Measurements from ENCODE around the gene CST4. TPM values are rescaled to one million over a fixed set of nuclear protein-coding genes. Genes with fewer than 3 reads are reported as not detected.
"Not testable (repeated sequence)": the region's sequence is repeated elsewhere in the genome, so short reads cannot be mapped to it uniquely, and the experiment has no call there.

Gene CST4
- total RNA-seq, 2 experiments from 2014 or later: not detected

DNA sequence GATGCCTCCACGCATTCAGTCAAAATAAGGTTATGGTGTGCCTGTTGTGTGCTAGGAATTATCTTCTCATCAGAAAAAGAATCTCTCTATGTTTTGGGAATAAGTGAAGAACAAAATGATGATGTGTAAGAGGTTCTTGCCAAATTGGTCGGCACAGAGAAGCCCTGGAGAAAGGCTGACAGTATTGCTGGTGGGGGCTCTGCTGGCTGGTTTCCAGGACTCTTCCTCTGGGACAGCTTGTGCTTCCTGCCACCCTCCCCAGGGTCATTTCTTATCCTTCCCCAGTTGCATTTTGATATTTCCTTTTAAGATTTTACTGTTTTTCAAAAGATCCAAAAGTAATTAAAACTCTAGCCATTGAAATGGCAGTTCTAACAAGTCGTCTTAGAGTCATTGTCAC lies 22.1 kb downstream of the CST4 start:
- ChIA-PET CTCF (interaction anchor here (1.2 kb wide), 1 partner anchor 10 kb away, joined by 3 read pairs; no protein-coding TSS in a partner anchor), POLR2A (no interaction called here)
- no peaks in the 10 kb centered on the region for H3K36me3 Mint-ChIP-seq (ENCODE audit: low read depth)

DNA sequence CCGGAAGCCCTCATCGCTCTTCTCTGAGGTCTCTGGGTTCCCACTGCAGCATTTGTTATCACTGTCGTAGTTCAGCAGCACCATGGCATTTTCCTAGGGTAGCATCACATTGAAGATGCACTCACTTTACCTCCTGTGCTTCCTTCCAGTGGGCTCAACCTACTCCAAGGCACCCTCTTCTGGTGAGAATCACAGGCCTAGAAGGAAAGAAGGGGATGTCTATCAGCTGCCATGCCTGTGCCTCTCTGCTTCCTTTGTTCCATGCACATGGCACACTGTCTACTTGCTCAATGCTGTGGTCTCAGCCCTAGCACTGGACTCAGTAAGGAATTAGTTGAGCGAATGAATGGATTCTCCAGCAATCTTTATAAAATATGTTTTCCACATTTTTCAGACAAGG lies 22.6 kb downstream of the CST4 start:
- Mint-ChIP-seq H3K27me3 (ENCODE audit: low read depth) (no peaks in the 10 kb centered on the region), H3K9me3 (ENCODE audit: insufficient read depth) (no peaks in the 10 kb centered on the region), H3K4me3 (no peak overlapping the region), H3K27ac (no peak overlapping the region), H3K4me1 (ENCODE audit: low read depth) (no peaks in the 10 kb centered on the region), H3K36me3 (ENCODE audit: low read depth) (no peaks in the 10 kb centered on the region)
- ATAC-seq: no peak
- no peak for DNase-seq
- CTCF ChIA-PET: no interaction called here
- POLR2A ChIA-PET: no interaction called here

More for the DNA sequence above, 22.1 kb downstream of the CST4 start:
- H3K4me1 Mint-ChIP-seq (ENCODE audit: low read depth): no peaks in the 10 kb centered on the region
- DNase-seq: peak; percentile 9
- no peak overlapping the region for H3K4me3 Mint-ChIP-seq
- H3K9me3 Mint-ChIP-seq (ENCODE audit: insufficient read depth): no peaks in the 10 kb centered on the region
- ATAC-seq: no peak
- no peak overlapping the region for H3K27ac Mint-ChIP-seq
- H3K27me3 Mint-ChIP-seq (ENCODE audit: low read depth): no peaks in the 10 kb centered on the region

DNA sequence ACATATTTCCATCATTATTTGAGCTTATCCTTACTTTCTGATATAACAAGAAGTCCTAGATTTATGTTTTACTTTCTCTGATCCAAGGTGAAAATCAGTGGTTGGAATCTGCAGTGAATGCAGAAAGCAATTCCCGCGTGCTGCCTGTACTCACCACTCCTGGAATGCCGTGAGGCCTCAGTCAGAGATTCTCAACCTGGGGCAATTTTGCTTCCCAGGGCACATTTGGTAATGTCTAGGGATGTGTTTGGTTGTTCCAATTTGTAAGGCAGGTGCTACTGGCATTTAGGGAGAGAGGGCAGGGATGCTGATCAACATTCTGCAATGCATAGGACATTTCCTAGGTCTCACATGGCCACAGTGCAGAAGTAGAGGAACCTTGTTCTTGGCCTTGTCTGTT lies 23.9 kb downstream of the CST4 start:
- CTCF ChIA-PET: no interaction called here
- no peak for DNase-seq
- no peaks in the 10 kb centered on the region for H3K27me3 Mint-ChIP-seq (ENCODE audit: low read depth)
- H3K9me3 Mint-ChIP-seq (ENCODE audit: insufficient read depth): no peaks in the 10 kb centered on the region
- POLR2A ChIA-PET: no interaction called here
- H3K36me3 Mint-ChIP-seq (ENCODE audit: low read depth): no peaks in the 10 kb centered on the region
- ATAC-seq: no peak
- no peaks in the 10 kb centered on the region for H3K4me1 Mint-ChIP-seq (ENCODE audit: low read depth)
- no peak overlapping the region for H3K27ac Mint-ChIP-seq
- no peak overlapping the region for H3K4me3 Mint-ChIP-seq

DNA sequence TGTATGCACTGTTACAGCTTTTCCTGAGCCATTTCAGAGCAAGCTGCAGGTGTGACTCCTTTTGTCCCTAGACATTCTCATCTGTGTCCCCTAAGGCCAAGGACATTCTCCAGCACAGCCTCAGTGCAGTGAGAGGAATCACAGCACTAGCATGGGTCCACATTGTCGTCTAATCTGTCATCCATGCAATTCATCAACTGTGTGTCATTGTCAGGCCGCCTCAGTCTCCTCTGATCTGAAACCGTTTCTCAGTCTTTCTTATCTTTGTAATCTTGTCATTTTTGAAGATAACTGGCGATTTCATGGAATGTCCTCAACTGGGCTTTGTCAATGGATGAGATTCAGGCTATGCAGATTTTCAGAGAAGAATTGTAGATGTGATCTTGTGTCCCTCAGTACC lies 24.8 kb downstream of the CST4 start:
- H3K4me1 Mint-ChIP-seq (ENCODE audit: low read depth); H3K27ac Mint-ChIP-seq; CTCF ChIA-PET; DNase-seq; H3K36me3 Mint-ChIP-seq (ENCODE audit: low read depth); H3K4me3 Mint-ChIP-seq; H3K9me3 Mint-ChIP-seq (ENCODE audit: insufficient read depth); ATAC-seq; POLR2A ChIA-PET; H3K27me3 Mint-ChIP-seq (ENCODE audit: low read depth): not testable (repeated sequence)

GRCh38 chr20:23663180-23663579 lies 25.7 kb downstream of the CST4 start:
- ATAC-seq: no peak
- POLR2A ChIA-PET: no interaction called here
- Mint-ChIP-seq H3K4me1 (ENCODE audit: low read depth) (no peaks in the 10 kb centered on the region), H3K27ac (no peak overlapping the region), H3K9me3 (ENCODE audit: insufficient read depth) (no peaks in the 10 kb centered on the region), H3K27me3 (ENCODE audit: low read depth) (no peaks in the 10 kb centered on the region), H3K4me3 (no peak overlapping the region), H3K36me3 (ENCODE audit: low read depth) (no peaks in the 10 kb centered on the region)
- CTCF ChIA-PET: no interaction called here
- no peak for DNase-seq

DNA sequence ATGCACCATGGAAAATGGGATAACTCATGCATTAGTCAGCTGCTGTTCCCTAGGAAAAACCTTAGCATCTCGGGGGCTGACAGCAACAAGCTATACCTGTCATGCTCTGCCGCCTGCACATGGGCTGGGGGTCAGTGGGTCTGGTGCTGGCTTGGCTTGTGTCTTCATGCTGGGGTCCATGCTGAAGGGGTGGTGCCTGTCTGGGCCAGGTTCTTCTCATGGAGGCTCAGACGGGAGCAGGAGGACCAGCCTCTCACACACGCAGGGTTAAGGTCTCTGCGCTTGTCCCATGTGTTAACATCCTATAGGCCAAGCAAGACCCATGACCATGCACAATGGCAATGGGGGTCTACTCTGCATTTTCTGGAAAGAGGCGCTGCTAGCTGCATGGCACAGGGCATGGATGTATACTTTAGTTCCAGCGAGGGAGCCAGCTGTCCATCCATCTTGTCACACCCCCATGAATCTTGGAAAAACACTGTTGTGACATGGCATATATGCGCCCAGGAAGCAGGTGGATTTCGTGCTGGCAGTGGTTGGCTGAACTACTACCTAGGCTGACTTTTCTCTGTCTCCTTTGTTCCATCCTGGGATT lies 26.5 kb downstream of the CST4 start:
- Mint-ChIP-seq H3K4me3 (no peak overlapping the region), H3K27ac (no peak overlapping the region), H3K4me1 (ENCODE audit: low read depth) (no peaks in the 10 kb centered on the region), H3K27me3 (ENCODE audit: low read depth) (no peaks in the 10 kb centered on the region), H3K36me3 (ENCODE audit: low read depth) (no peaks in the 10 kb centered on the region), H3K9me3 (ENCODE audit: insufficient read depth) (no peaks in the 10 kb centered on the region)
- ATAC-seq (no peak), DNase-seq (no peak)
- ChIA-PET POLR2A (no interaction called here), CTCF (no interaction called here)

DNA sequence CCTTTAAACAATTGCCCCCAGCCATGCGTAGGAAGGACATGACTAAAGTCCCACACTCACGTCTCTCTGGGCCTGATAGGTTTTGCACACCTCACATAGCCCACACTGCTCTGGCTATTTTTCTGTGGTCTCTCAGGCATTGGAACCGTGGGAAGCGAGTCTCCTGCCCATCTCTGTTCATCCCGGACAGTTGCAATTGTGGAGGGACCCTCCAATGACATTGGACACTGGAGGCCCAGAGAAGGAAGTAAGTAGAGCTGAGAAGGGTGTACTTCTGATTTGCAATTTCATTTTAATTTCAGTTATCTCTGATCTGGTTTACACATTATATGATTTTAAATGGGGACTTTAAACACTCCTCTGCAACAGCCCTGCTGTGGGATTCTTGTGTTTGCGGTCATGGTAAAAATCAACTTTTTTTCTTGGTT lies 27.8 kb downstream of the CST4 start:
- ChIA-PET CTCF (no interaction called here), POLR2A (no interaction called here)
- Mint-ChIP-seq H3K36me3 (ENCODE audit: low read depth) (no peaks in the 10 kb centered on the region), H3K27ac (no peak overlapping the region), H3K4me3 (no peak overlapping the region), H3K27me3 (ENCODE audit: low read depth) (peaks cover 7% of the 10 kb centered on the region), H3K9me3 (ENCODE audit: insufficient read depth) (no peaks in the 10 kb centered on the region), H3K4me1 (ENCODE audit: low read depth) (no peaks in the 10 kb centered on the region)
- no peak for DNase-seq
- no peak for ATAC-seq

DNA sequence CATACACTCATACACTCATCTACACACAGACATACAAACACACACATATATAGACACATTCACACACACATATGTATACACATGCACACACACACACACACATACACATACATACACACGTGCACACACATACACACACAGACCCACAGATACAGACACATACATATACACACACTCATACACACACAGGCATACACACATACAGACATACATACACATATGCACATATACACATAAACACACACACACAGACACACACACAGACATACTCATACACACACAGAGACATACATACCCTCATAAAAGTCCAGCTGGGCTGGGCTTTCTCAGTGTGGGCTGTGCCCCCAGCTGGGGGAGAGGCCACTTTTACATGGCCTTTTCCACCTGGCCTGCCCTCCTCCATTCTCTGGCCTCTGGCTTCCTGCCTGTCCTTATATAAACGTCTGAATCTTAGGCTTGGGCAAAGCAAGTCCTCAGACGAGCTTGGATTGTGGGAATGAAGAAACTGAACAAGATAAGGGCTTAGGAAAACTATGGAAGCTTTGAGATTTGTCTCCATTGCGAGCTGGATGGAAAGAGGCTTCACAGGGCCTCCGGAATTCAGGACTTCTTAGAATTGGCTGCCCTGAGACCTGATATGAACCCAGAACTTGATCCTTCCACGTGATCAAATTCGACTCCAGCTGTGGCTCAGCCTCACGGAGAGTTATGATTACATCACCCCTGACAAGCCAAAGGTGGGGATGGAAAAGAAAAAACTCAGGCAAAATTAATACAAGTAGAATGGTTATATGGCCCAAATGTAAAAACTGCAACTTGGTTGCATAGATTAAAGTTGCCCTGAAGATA lies 28.6 kb downstream of the CST4 start:
- Mint-ChIP-seq H3K4me3 (no peak overlapping the region), H3K36me3 (ENCODE audit: low read depth) (no peaks in the 10 kb centered on the region), H3K9me3 (ENCODE audit: insufficient read depth) (no peaks in the 10 kb centered on the region), H3K27me3 (ENCODE audit: low read depth) (peaks cover 7% of the 10 kb centered on the region), H3K4me1 (ENCODE audit: low read depth) (no peaks in the 10 kb centered on the region), H3K27ac (no peak overlapping the region)
- DNase-seq: no peak
- CTCF ChIA-PET: no interaction called here
- no peak for ATAC-seq
- POLR2A ChIA-PET: no interaction called here

- H3K9me3 Mint-ChIP-seq (ENCODE audit: insufficient read depth); H3K27ac Mint-ChIP-seq; H3K4me1 Mint-ChIP-seq (ENCODE audit: low read depth); H3K36me3 Mint-ChIP-seq (ENCODE audit: low read depth); H3K27me3 Mint-ChIP-seq (ENCODE audit: low read depth); CTCF ChIA-PET; H3K4me3 Mint-ChIP-seq; DNase-seq; POLR2A ChIA-PET; ATAC-seq: not testable (repeated sequence)
Measured at GRCh38 chr20:23659610-23659988, 29.2 kb downstream of the CST4 start.

DNA sequence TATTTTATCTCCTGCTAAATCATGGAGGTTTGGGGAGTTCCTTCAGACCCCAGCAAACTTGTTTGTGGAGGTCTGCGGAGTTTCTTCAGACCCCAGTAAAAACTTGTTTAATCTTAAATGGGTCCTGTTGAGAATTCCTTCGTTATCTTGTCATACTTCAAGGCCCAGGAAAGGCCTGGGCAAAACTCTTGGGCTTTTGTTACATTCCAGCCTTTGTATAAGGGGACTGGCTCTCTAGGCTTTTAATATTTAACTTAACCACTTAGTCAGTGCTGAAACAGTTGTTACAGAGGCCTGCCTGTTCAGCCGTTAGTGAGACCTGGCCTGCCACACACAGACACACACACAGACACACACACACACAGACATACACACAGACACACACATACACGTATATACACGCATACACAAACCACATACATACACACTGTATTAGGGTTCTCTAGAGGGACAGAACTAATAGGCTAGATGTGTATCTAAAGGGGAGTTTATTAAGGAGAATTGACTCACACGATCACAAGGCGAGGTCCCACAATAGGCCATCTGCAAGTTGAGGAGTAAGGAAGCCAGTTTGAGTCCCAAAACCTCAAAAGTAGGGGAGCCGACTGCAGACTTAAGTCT lies 29.7 kb downstream of the CST4 start:
- POLR2A ChIA-PET: no interaction called here
- H3K9me3 Mint-ChIP-seq (ENCODE audit: insufficient read depth): no peaks in the 10 kb centered on the region
- ATAC-seq (no peak), DNase-seq (no peak)
- H3K4me1 Mint-ChIP-seq (ENCODE audit: low read depth): no peaks in the 10 kb centered on the region
- no peak overlapping the region for H3K27ac Mint-ChIP-seq
- no peak overlapping the region for H3K4me3 Mint-ChIP-seq
- no peaks in the 10 kb centered on the region for H3K36me3 Mint-ChIP-seq (ENCODE audit: low read depth)
- CTCF ChIA-PET: no interaction called here
- peaks cover 10% of the 10 kb centered on the region for H3K27me3 Mint-ChIP-seq (ENCODE audit: low read depth)

DNA sequence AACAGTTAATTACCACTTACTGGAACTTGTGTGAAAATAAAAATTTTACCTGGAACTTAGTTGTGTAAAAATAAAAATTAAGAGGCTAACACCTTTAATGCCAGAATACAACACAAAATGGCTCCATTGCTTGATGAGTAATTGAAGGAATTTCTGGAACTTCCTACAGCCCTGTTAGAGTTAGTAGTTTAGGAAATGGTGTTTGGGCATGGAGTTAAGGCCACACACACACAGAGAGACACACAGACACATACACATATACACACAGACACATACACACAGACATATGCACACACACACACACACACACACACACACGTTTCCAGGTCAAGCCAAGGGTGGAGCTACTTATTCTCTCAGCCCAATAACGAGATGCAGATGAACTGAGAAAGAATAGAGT lies 30.5 kb downstream of the CST4 start:
- ATAC-seq (no peak), DNase-seq (no peak)
- no peaks in the 10 kb centered on the region for H3K4me1 Mint-ChIP-seq (ENCODE audit: low read depth)
- H3K27ac Mint-ChIP-seq: no peak overlapping the region
- POLR2A ChIA-PET: no interaction called here
- peaks cover 10% of the 10 kb centered on the region for H3K27me3 Mint-ChIP-seq (ENCODE audit: low read depth)
- no peaks in the 10 kb centered on the region for H3K36me3 Mint-ChIP-seq (ENCODE audit: low read depth)
- CTCF ChIA-PET: no interaction called here
- H3K9me3 Mint-ChIP-seq (ENCODE audit: insufficient read depth): no peaks in the 10 kb centered on the region
- H3K4me3 Mint-ChIP-seq: no peak overlapping the region

GRCh38 chr20:23657202-23657601 lies 31.6 kb downstream of the CST4 start:
- ATAC-seq (no peak), DNase-seq (no peak)
- Mint-ChIP-seq H3K36me3 (ENCODE audit: low read depth) (no peaks in the 10 kb centered on the region), H3K27ac (no peak overlapping the region), H3K4me1 (ENCODE audit: low read depth) (no peaks in the 10 kb centered on the region), H3K9me3 (ENCODE audit: insufficient read depth) (no peaks in the 10 kb centered on the region), H3K27me3 (ENCODE audit: low read depth) (peaks cover 10% of the 10 kb centered on the region), H3K4me3 (no peak overlapping the region)
- POLR2A ChIA-PET: no interaction called here
- CTCF ChIA-PET: no interaction called here

Measured in activated CD8-positive, alpha-beta T cell treated with anti-CD3 and anti-CD28 coated beads, Interleukin-2, amount 10 ng/mL, durations not matched to agents 7 days and 5 days (primary cell).